ENCODE measurements around the gene IGF2BP1. TPM values are rescaled to one million over a fixed set of nuclear protein-coding genes. Genes with fewer than 3 reads are reported as not detected.

The IGF2BP1 gene
- total and polyA plus RNA-seq, 2 of the 8 experiments (the other 6 are each of a cell fraction or from before 2014, with no cell fraction given): 41.6 to 513 TPM

DNA sequence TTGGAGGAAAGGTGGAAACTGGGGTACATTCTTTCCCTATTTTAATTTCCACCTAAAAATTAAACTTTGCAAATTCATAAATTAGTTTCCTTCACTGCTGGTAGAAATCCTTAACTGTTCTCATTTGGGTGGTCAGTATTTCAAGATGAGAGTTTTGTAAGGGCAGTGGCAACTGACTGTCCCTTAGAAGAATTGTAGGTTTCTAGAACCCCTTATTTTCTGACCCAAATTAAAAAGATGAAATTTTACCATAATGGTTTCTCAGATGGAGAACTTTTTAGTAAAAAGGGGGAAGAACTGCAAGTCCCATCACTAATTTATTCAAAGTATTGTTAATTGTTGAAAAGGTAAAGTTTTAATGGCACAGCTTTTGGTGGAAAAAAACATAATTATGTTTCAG lies 5.6 kb downstream of the IGF2BP1 start:
- POLR2A ChIA-PET (ENCODE audit: partially characterized antibody): interaction anchor here (0.7 to 14.3 kb wide), 10 partner anchors 8 to 94 kb away, joined by 3 to 366 read pairs (median 3); partner anchors contain the start of gene SNF8
- no peaks in the 10 kb centered on the region for H3K9me3 ChIP-seq (ENCODE audit: insufficient read depth in 2 of 2, low read depth in 1 of 2, low read length in 1 of 2)
- H2BK20ac ChIP-seq (ENCODE audit: low read length): no peak overlapping the region
- H3K36me3 ChIP-seq (ENCODE audit: control insufficient read depth in 2 of 4, insufficient read depth in 4 of 4, low read length in 3 of 4): peaks cover 2 to 58% (median 16%) of the 10 kb centered on the region in 4 experiments; a peak in 5 of 8 replicates
- H3K14ac ChIP-seq (ENCODE audit: insufficient read length): no peak overlapping the region
- H2BK12ac ChIP-seq (ENCODE audit: low read depth, low read length): no peak overlapping the region
- CTCF ChIA-PET (ENCODE audit: partially characterized antibody): interaction anchor here (1.1 to 7.4 kb wide), 6 partner anchors 10 to 33 kb away, joined by 3 to 74 read pairs (median 6); no protein-coding TSS in a partner anchor
- FAIRE-seq (no peak), DNase-seq (ENCODE audit: low read depth in 1 of 2, low spot score in 2 of 2) (no peak)
- H3K23me2 ChIP-seq (ENCODE audit: low read depth, low read length): peaks cover 14% of the 10 kb centered on the region; the same call in 1 of the 2 replicates
- no peak overlapping the region for H4K8ac ChIP-seq (ENCODE audit: extremely low read depth, insufficient read depth, low read length)
- peaks cover 8% of the 10 kb centered on the region for H3K79me1 ChIP-seq (ENCODE audit: low read depth, low read length)
- H2AFZ ChIP-seq (ENCODE audit: low read length): no peak overlapping the region
- peak overlapping the region; percentile 20 to 91 (median 46); a peak in 7 of 8 replicates for H3K4me3 ChIP-seq (ENCODE audit: extremely low read depth in 1 of 4, insufficient read depth in 2 of 4, low read depth in 3 of 4, low read length in 4 of 4)
- H3K4me2 ChIP-seq (ENCODE audit: insufficient read depth in 1 of 2, low read depth in 2 of 2, low read length in 2 of 2): peak overlapping the region; percentile 67 to 77
- no peak overlapping the region for H3K56ac ChIP-seq (replicated peaks; ENCODE audit: insufficient read length, low read depth, low read length)
- peaks cover 76 to 100% of the 10 kb centered on the region in 2 experiments for H3K79me2 ChIP-seq (ENCODE audit: control insufficient read depth in 1 of 2, insufficient read depth in 2 of 2, low read length in 2 of 2)
- H2AK5ac ChIP-seq (ENCODE audit: low read depth, low read length): no peak overlapping the region
- H3K27me3 ChIP-seq (replicated peaks in 1 of 4; ENCODE audit: control insufficient read depth in 3 of 4, extremely low read depth in 1 of 4, insufficient read depth in 3 of 4, low read length in 3 of 4): no peaks in the 10 kb centered on the region
- H3K4ac ChIP-seq (replicated peaks; ENCODE audit: insufficient read length, low read depth, low read length): no peak overlapping the region
- no peak overlapping the region for H2BK15ac ChIP-seq (ENCODE audit: low read length)
- H3K4me1 ChIP-seq (replicated peaks in 1 of 4; ENCODE audit: control insufficient read depth in 3 of 4, insufficient read depth in 4 of 4, low read length in 3 of 4): peaks cover 1 to 25% (median 19%) of the 10 kb centered on the region in 4 experiments; a peak in 6 of 7 replicates
- H2BK5ac ChIP-seq (ENCODE audit: low read depth, low read length): no peak overlapping the region
- no peak for TF ChIP-seq GTF2F1 (IDR thresholded peaks at IDR 0.05; ENCODE audit: borderline replicate concordance, low read depth, low read length)
- TF ChIP-seq CBX5 (IDR thresholded peaks at IDR 0.05; ENCODE audit: low read depth, low read length): no peak
- TF ChIP-seq BRCA1 (IDR thresholded peaks at IDR 0.05; ENCODE audit: low read depth, low read length): no peak
- TF ChIP-seq, protein P1, sequence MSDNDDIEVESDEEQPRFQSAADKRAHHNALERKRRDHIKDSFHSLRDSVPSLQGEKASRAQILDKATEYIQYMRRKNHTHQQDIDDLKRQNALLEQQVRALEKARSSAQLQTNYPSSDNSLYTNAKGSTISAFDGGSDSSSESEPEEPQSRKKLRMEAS (IDR thresholded peaks at IDR 0.05): no peak
- no peak for TF ChIP-seq TBP (IDR thresholded peaks at IDR 0.05; ENCODE audit: low read depth, low read length)
- TF ChIP-seq HDAC6 (IDR thresholded peaks at IDR 0.05; ENCODE audit: low read depth, low read length): no peak
- TF ChIP-seq TAF7 (optimal IDR thresholded peaks at IDR 0.05; ENCODE audit: borderline replicate concordance, low read depth, low read length): no peak
- TF ChIP-seq CREB1 (IDR thresholded peaks at IDR 0.05): no peak
- no peak for TF ChIP-seq ASH2L (IDR thresholded peaks at IDR 0.05; ENCODE audit: low read length)
- TF ChIP-seq KDM1A (IDR thresholded peaks at IDR 0.05; ENCODE audit: borderline replicate concordance, low read length): no peak
- TF ChIP-seq SP1 (IDR thresholded peaks at IDR 0.05; ENCODE audit: low read depth, low read length): no peak
- TF ChIP-seq POLR2AphosphoS5 (IDR thresholded peaks at IDR 0.05; ENCODE audit: low read depth, low read length): no peak
- no peak for TF ChIP-seq CTBP2 (IDR thresholded peaks at IDR 0.05; ENCODE audit: borderline replicate concordance, insufficient read depth, insufficient read length, low read length)
- no peak for TF ChIP-seq SIRT6 (IDR thresholded peaks at IDR 0.05; ENCODE audit: low read length)
- TF ChIP-seq CEBPB (IDR thresholded peaks at IDR 0.05; ENCODE audit: low read depth, low read length): no peak
- peak overlapping the region in 1 of 4 experiments; percentile 43; a peak in 1 of 7 replicates for H3K9ac ChIP-seq (replicated peaks in 1 of 4; ENCODE audit: extremely low read depth in 1 of 4, low read depth in 3 of 4, low read length in 3 of 4)
- no peak overlapping the region for H3K27ac ChIP-seq (ENCODE audit: low read depth, low read length)
- no peak overlapping the region for H4K91ac ChIP-seq (replicated peaks; ENCODE audit: insufficient read length, low read length)
- no peak overlapping the region for H2BK120ac ChIP-seq (replicated peaks; ENCODE audit: low read depth, low read length)
- no peak overlapping the region for H4K5ac ChIP-seq (ENCODE audit: insufficient read length, low read depth, low read length)
- H3K23ac ChIP-seq (ENCODE audit: insufficient read length): no peak overlapping the region
- peaks cover 34 to 40% of the 10 kb centered on the region in 2 experiments for H4K20me1 ChIP-seq (replicated peaks in 1 of 2; ENCODE audit: control insufficient read depth in 1 of 2, insufficient read depth in 2 of 2, low read length in 2 of 2)
- H3K18ac ChIP-seq (ENCODE audit: extremely low read depth, low read length): no peak overlapping the region
